GM10248 (cell line): ENCODE data around the gene ADGRV1.

Experiments
- CTCF ChIA-PET: fragments of 300-600 bp; sonication (Branson Sonifier 250); formaldehyde crosslinking; extraction: SDS; loops from one replicate; lab custom pipeline; 2021; ENCODE audit warnings: antibody characterized with exemption; lab: Yijun Ruan, JAX
- POLR2A ChIA-PET: fragments of 350-650 bp; sonication (Branson Sonifier 250); formaldehyde crosslinking; extraction: SDS; loops from one replicate; lab custom pipeline; 2020; ENCODE audit warnings: antibody characterized with exemption; lab: Yijun Ruan, JAX
- DNase-seq: peaks from one replicate; pipeline ENCODE4 v3.0.0; 2012; ENCODE audit errors: extremely low spot score
- TF ChIP-seq, protein P1 (sequence below): IDR thresholded peaks from 2 replicates; pipeline ENCODE4 v1.5.1; 2012; ENCODE audit warnings: mild to moderate bottlenecking, low read depth; ENCODE audit errors: extremely low read depth, missing control alignments, control extremely low read depth

ADGRV1 gene

DNA sequence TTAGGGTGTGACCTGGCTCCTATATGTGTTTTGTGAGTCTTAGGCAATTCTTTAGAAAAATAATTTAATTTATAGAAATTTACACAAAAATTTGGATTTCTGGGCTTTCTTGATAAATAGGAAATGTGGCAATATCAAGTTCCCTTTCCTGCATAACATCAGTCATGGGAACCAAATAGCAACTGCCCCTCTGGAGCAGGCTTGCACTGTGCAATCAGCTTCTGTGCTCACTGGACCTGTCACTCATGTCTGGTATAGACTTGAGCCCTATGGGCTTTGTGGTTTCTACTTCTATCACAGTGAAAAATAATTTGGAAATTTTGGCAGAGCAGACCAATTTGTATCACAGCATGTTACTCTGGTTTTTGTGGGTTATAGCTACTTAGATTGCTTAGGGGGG lies 131.7 kb downstream of the ADGRV1 start:
- ChIA-PET CTCF (no interaction called here), POLR2A (no interaction called here)
- TF ChIP-seq, protein P1, sequence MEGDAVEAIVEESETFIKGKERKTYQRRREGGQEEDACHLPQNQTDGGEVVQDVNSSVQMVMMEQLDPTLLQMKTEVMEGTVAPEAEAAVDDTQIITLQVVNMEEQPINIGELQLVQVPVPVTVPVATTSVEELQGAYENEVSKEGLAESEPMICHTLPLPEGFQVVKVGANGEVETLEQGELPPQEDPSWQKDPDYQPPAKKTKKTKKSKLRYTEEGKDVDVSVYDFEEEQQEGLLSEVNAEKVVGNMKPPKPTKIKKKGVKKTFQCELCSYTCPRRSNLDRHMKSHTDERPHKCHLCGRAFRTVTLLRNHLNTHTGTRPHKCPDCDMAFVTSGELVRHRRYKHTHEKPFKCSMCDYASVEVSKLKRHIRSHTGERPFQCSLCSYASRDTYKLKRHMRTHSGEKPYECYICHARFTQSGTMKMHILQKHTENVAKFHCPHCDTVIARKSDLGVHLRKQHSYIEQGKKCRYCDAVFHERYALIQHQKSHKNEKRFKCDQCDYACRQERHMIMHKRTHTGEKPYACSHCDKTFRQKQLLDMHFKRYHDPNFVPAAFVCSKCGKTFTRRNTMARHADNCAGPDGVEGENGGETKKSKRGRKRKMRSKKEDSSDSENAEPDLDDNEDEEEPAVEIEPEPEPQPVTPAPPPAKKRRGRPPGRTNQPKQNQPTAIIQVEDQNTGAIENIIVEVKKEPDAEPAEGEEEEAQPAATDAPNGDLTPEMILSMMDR = no peak
- DNase-seq = no peak

DNA sequence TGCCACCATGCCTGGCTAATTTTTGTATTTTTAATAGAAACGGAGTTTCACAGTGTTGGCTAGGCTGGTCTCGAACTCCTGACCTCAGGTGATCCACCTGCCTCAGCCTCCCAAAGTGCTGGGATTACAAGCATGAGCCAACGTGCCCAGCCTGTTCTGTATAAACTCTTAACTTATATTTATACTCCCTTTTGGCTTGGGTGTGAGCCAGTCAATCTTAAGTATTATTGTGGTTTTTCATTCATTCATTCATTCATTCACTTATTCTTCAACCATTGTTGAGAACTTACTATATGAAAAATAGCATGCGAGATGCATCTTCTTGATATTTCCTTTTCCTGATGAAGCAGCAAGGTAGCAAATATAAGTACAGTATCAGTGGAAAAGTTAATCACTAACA lies 132.9 kb downstream of the ADGRV1 start:
- ChIA-PET CTCF (no interaction called here), POLR2A (no interaction called here)
- TF ChIP-seq, protein P1 = no peak
- no peak for DNase-seq

DNA sequence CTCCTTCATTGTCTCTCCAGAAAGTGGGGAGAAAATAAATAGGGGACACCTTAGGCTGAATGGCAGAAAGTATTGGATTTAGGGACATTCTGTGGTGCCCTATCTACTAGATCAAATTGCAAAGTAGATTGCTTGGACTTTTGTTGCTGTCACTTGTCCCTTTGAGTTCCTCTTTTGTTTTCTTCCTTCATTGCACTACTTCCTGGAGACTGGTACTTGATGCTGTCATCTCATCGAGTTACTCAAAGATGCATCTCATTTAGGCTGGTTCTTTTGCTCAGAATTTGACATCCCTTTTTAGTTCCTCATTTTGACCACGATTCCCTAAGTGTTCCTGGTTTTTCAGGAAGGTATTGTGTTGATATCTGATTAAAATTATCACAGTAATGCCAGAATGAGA lies 137.6 kb downstream of the ADGRV1 start:
- CTCF ChIA-PET = interaction anchor here (1.9 kb wide), 1 partner anchor 88 kb away, joined by 7 read pairs; no protein-coding TSS in a partner anchor
- DNase-seq = no peak
- POLR2A ChIA-PET = no interaction called here
- TF ChIP-seq, protein P1 = no peak

DNA sequence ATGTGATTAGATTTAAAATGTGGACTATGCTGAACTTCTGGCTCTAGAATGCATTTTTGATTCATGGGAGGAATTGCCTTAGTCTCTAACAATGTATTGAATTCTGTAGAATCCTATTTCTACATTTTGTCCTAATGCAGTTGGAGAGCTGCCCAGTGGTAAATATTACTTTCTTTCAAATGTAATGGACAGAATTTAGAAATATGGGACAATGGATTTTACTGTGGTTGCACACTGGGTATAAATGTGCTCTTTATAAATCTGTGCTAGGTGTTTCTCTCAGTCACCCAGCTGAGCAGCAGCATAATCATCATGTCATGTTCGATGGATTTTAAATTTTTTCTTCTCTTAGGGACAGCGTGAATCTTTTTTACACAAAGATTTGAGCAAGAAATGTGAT lies 141.7 kb downstream of the ADGRV1 start:
- no peak for DNase-seq
- CTCF ChIA-PET = interaction anchor here (0.9 kb wide), 1 partner anchor 9 kb away, joined by 4 read pairs; no protein-coding TSS in a partner anchor
- TF ChIP-seq, protein P1 = no peak
- POLR2A ChIA-PET = no interaction called here

DNA sequence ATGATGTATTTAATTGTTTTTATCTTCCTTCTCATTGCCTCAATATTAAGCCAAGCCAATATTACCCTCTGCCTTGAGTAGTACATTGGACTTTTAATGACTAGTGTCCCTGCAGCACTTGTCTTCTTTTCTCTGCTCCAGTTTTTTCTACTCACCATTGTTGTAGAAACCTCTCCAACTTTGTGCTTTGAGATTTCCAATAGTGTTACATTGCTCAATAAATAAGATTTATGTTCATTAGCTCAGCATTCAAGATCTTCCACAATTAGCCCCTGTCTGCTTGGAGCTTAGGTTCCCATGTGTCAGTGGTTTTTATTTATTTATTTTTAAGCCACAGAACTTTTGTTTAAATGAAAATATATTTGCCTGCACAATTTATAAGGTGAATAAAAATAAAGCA lies 145.3 kb downstream of the ADGRV1 start:
- ChIA-PET CTCF (no interaction called here), POLR2A (no interaction called here)
- TF ChIP-seq, protein P1 = no peak
- DNase-seq = no peak

DNA sequence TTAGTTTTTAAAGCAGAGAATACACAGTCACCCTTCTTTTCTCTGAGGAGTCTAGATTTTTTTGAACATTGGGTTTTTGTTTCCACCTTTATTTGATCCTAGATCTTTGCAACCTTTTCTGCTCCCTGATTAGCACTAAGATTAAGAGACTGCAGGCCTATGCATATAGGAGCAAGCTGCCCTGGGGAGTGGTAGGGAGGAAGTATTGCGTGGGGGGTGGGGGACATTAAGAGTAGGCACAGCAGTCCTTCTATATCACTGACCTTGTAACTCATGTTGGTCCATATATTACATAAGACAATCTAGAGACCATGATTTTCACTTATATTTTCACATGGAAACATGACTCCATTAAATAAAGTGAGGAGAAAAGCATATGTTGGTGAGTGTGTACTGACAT lies 149.1 kb downstream of the ADGRV1 start:
- POLR2A ChIA-PET = no interaction called here
- TF ChIP-seq, protein P1 = no peak
- no peak for DNase-seq
- CTCF ChIA-PET = interaction anchor here (1.2 to 3.6 kb wide), 4 partner anchors 15 to 76 kb away, joined by 3 to 24 read pairs (median 4); no protein-coding TSS in a partner anchor
